ACC112 (cell line): ENCODE results near the gene MADCAM1.

ENCODE experiments used
- H2AFZ ChIP-seq: fragments of 200-600 bp; sonication (generic); one replicate; pipeline ENCODE4 v1.6.0; 2017; ENCODE audit warnings: antibody characterized with exemption, low read length; ENCODE audit not compliant: unreplicated experiment
- H3K27ac ChIP-seq: fragments of 200-600 bp; sonication (generic); 2 replicates; pipeline ENCODE4 v1.5.1; 2014; ENCODE audit warnings: low read depth, mild to moderate bottlenecking, antibody characterized with exemption, low read length, moderate library complexity
- H3K27me3 ChIP-seq: fragments of 200-600 bp; sonication (generic); 2 replicates; pipeline ENCODE4 v1.6.1; 2014; ENCODE audit warnings: mild to moderate bottlenecking, antibody characterized with exemption, low read length, moderate library complexity, mixed read lengths; ENCODE audit not compliant: insufficient read depth
- H3K36me3 ChIP-seq: fragments of 200-600 bp; sonication (generic); 2 replicates; pipeline ENCODE4 v1.6.1; 2016; ENCODE audit warnings: mild to moderate bottlenecking, antibody characterized with exemption, low read length, moderate library complexity, mixed read lengths; ENCODE audit not compliant: insufficient read depth
- H3K4me1 ChIP-seq: fragments of 200-600 bp; sonication (generic); one replicate; pipeline ENCODE4 v1.6.1; 2016; ENCODE audit warnings: low read length, mixed read lengths; ENCODE audit not compliant: insufficient read depth, unreplicated experiment, control insufficient read depth
- H3K4me3 ChIP-seq: fragments of 200-600 bp; sonication (generic); 2 replicates; pipeline ENCODE4 v1.5.1; 2014; ENCODE audit warnings: mild to moderate bottlenecking, low read depth, low read length
- H3K79me2 ChIP-seq: fragments of 200-600 bp; sonication (generic); one replicate; pipeline ENCODE4 v1.6.0; 2016; ENCODE audit warnings: low read length; ENCODE audit not compliant: control insufficient read depth, unreplicated experiment, insufficient read depth

MADCAM1 gene

GRCh38 chr19:512547-513365 is 16.5 kb downstream of the MADCAM1 start:
- Histone ChIP-seq H3K4me1 (no peaks in the 10 kb centered on the region), H2AFZ (no peak overlapping the region), H3K4me3 (no peak overlapping the region), H3K79me2 (peaks cover 8% of the 10 kb centered on the region), H3K36me3 (no peaks in the 10 kb centered on the region), H3K27me3 (no peaks in the 10 kb centered on the region), H3K27ac (no peak overlapping the region)

- Histone ChIP-seq H3K4me3 (no peak overlapping the region), H3K36me3 (no peaks in the 10 kb centered on the region), H3K27ac (no peak overlapping the region), H2AFZ (no peak overlapping the region), H3K27me3 (no peaks in the 10 kb centered on the region), H3K4me1 (no peaks in the 10 kb centered on the region), H3K79me2 (peaks cover 2% of the 10 kb centered on the region)
These were observed 17.3 kb downstream of the MADCAM1 start for GRCh38 chr19:513368-514165.

- no peaks in the 10 kb centered on the region for H3K36me3 ChIP-seq
- no peak overlapping the region for H3K4me3 ChIP-seq
- H3K27me3 ChIP-seq = no peaks in the 10 kb centered on the region
- H3K27ac ChIP-seq = no peak overlapping the region
- no peaks in the 10 kb centered on the region for H3K79me2 ChIP-seq
- no peaks in the 10 kb centered on the region for H3K4me1 ChIP-seq
- no peak overlapping the region for H2AFZ ChIP-seq
These were observed 17.9 kb downstream of the MADCAM1 start for GRCh38 chr19:514166-514663.

- Histone ChIP-seq H3K4me1 (no peaks in the 10 kb centered on the region), H3K4me3 (no peak overlapping the region), H3K36me3 (no peaks in the 10 kb centered on the region), H3K79me2 (no peaks in the 10 kb centered on the region), H3K27ac (no peak overlapping the region), H2AFZ (no peak overlapping the region), H3K27me3 (no peaks in the 10 kb centered on the region)
These were observed 21.7 kb downstream of the MADCAM1 start for GRCh38 chr19:517721-518597.

GRCh38 chr19:518598-519231 is 22.4 kb downstream of the MADCAM1 start:
- Histone ChIP-seq H3K79me2 (no peaks in the 10 kb centered on the region), H3K4me3 (no peak overlapping the region), H3K27me3 (no peaks in the 10 kb centered on the region), H2AFZ (no peak overlapping the region), H3K36me3 (no peaks in the 10 kb centered on the region), H3K27ac (no peak overlapping the region), H3K4me1 (no peaks in the 10 kb centered on the region)

GRCh38 chr19:519449-519865 is 23.2 kb downstream of the MADCAM1 start:
- Histone ChIP-seq H3K4me1 (peaks cover 5% of the 10 kb centered on the region), H2AFZ (no peak overlapping the region), H3K79me2 (no peaks in the 10 kb centered on the region), H3K36me3 (no peaks in the 10 kb centered on the region), H3K27ac (no peak overlapping the region), H3K4me3 (no peak overlapping the region), H3K27me3 (no peaks in the 10 kb centered on the region)

- Histone ChIP-seq H3K27me3 (no peaks in the 10 kb centered on the region), H3K4me3 (no peak overlapping the region), H3K36me3 (no peaks in the 10 kb centered on the region), H3K79me2 (no peaks in the 10 kb centered on the region), H3K27ac (no peak overlapping the region), H3K4me1 (peaks cover 6% of the 10 kb centered on the region), H2AFZ (no peak overlapping the region)
These were observed 26.4 kb downstream of the MADCAM1 start for GRCh38 chr19:522726-523125.

GRCh38 chr19:524062-524674 is 27.9 kb downstream of the MADCAM1 start:
- H3K36me3 ChIP-seq = no peaks in the 10 kb centered on the region
- no peak overlapping the region for H3K4me3 ChIP-seq
- H3K4me1 ChIP-seq = peaks cover 6% of the 10 kb centered on the region
- H3K27me3 ChIP-seq = no peaks in the 10 kb centered on the region
- no peaks in the 10 kb centered on the region for H3K79me2 ChIP-seq
- H3K27ac ChIP-seq = no peak overlapping the region
- H2AFZ ChIP-seq = no peak overlapping the region

GRCh38 chr19:525029-525428 is 28.7 kb downstream of the MADCAM1 start:
- Histone ChIP-seq H3K36me3 (no peaks in the 10 kb centered on the region), H3K4me3 (no peak overlapping the region), H3K79me2 (no peaks in the 10 kb centered on the region), H2AFZ (no peak overlapping the region), H3K27me3 (no peaks in the 10 kb centered on the region), H3K27ac (no peak overlapping the region), H3K4me1 (peaks cover 6% of the 10 kb centered on the region)
